Measurements from ENCODE around the gene DNAJC17. TPM values are rescaled to one million over a fixed set of nuclear protein-coding genes. Genes with fewer than 3 reads are reported as not detected.

DNAJC17 gene
- total RNA-seq, 1 experiment from 2014 or later = 51.3 TPM

GRCh38 chr15:40754883-40755811 is 52.1 kb downstream of the DNAJC17 start, which contains the start of gene RMDN3:
TSS of gene RMDN3 (minus strand) at chr15:40755254. CDS start at chr15:40754783, 471 bp downstream.
- DNase-seq (ENCODE audit: low read depth) = peak; percentile 94
- in situ Hi-C loops (cut with HindIII; ENCODE audit: low pct_unique_long_range_greater_than_20kb, low sequenced_read_pairs) = no loop called here

DNA sequence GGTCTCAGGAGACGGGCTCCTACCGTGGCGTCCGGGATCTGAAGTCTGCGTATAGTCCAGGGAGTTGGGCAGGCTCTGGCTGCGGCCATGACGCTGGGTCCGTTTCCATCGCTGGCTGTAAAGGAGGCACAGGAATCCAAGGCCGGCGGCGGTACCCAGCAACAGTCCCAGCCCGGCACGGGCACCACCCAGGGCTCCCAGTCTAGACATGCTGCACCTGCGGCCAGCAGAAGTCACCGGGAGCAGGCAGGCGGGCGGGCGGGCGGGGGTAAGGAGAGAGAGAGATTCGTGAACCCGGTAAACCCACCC is 52.7 kb downstream of the DNAJC17 start:
- no peak for DNase-seq (ENCODE audit: low read depth)
- in situ Hi-C loops (cut with HindIII; ENCODE audit: low pct_unique_long_range_greater_than_20kb, low sequenced_read_pairs) = no loop called here

GRCh38 chr15:40751745-40752144 is 55.5 kb downstream of the DNAJC17 start:
- no peak for DNase-seq (ENCODE audit: low read depth)
- in situ Hi-C loops (cut with HindIII; ENCODE audit: low pct_unique_long_range_greater_than_20kb, low sequenced_read_pairs) = no loop called here

- no peak for DNase-seq (ENCODE audit: low read depth)
- in situ Hi-C loops (cut with HindIII; ENCODE audit: low pct_unique_long_range_greater_than_20kb, low sequenced_read_pairs) = no loop called here
Measured at GRCh38 chr15:40750885-40751284, 56.4 kb downstream of the DNAJC17 start.

DNA sequence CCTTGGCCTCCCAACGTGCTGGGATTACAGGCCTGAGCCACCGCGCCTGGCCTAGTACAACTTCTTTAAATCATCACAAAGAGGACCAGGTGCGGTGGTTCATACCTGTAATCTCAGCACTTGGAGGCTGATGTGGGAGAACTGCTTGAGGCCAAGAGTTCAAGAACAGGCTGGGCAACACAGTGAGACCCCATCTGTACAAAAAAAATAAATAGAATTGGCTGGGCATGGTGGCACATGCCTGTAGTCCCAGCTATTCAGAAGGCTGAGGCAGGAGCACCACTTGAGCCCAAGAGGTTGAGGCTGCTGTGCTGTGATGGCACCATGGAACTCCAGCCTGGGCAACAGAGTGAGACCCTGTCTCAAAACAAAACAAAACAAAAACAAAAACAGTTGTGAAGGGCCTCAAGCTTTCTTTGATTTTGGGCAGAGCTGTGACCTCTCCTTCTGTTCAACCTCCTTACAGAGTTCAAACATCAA is 58.1 kb downstream of the DNAJC17 start:
- in situ Hi-C loops (cut with HindIII; ENCODE audit: low pct_unique_long_range_greater_than_20kb, low sequenced_read_pairs) = no loop called here
- DNase-seq (ENCODE audit: low read depth) = no peak

GRCh38 chr15:40747685-40748631 is 59.3 kb downstream of the DNAJC17 start:
- no peak for DNase-seq (ENCODE audit: low read depth)
- in situ Hi-C loops (cut with HindIII; ENCODE audit: low pct_unique_long_range_greater_than_20kb, low sequenced_read_pairs) = no loop called here

- in situ Hi-C loops (cut with HindIII; ENCODE audit: low pct_unique_long_range_greater_than_20kb, low sequenced_read_pairs) = no loop called here
- no peak for DNase-seq (ENCODE audit: low read depth)
Measured at GRCh38 chr15:40746916-40747418, 60.3 kb downstream of the DNAJC17 start.

DNA sequence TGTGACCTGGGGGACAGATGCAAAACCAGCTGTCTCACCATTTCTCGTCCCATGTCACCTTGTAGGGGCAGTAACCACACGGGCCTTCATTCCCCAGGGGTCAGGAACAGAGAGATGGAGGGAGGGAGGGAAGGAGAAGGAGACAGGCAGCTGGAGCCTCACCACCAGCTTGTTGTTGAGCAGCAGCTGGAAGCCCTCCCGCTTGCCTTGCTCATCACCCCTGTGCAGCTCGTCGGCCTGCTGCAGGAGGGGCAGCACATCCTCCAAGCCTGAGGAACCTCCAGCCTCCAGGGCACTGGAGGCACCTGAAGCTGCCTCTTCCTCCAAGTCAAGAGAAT is 62.5 kb downstream of the DNAJC17 start:
- in situ Hi-C loops (cut with HindIII; ENCODE audit: low pct_unique_long_range_greater_than_20kb, low sequenced_read_pairs) = no loop called here
- no peak for DNase-seq (ENCODE audit: low read depth)

DNA sequence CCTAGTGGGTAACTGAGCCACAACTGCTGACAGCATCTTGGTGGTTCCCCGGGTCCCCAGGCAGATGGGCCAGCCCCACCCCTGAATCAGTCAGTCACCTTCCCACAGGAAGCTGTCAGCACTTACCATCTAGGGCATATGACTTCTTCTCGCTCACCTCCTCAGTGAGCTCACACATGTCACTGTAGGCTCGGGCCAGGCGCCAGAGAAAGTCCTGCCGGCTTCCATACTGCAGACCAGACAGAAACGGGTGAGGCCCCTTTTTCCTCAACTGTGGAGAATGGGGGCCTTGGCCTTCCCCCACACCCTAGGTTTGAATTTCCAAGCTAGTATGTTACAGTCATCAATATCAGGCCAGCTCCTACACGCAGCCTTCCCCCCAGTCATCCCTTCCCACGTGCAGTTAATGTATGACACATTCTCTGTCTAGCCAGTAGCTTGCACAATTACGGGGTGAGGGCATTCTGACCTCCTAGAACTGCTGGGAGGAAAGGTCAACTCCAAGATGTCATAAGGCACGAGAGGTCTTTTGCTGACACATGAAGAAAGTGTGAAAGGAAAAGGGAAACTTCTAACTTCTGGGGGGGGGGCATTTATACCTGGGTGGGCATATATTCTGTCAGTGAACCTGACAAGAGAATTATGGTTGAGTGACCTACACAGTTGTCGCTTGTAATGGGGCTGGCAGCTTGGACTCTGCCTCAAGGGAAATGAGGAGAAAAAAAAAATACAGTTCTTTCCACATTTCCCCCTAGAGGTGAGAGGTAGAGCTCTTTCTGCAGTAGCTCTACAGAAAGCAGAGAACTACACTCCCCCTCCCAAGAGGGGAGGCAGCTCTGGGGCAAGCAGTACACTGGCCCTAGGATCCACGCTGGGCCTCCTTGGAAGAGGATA is 63.1 kb downstream of the DNAJC17 start:
- peak; percentile 33 for DNase-seq (ENCODE audit: low read depth)
- in situ Hi-C loops (cut with HindIII; ENCODE audit: low pct_unique_long_range_greater_than_20kb, low sequenced_read_pairs) = no loop called here

DNA sequence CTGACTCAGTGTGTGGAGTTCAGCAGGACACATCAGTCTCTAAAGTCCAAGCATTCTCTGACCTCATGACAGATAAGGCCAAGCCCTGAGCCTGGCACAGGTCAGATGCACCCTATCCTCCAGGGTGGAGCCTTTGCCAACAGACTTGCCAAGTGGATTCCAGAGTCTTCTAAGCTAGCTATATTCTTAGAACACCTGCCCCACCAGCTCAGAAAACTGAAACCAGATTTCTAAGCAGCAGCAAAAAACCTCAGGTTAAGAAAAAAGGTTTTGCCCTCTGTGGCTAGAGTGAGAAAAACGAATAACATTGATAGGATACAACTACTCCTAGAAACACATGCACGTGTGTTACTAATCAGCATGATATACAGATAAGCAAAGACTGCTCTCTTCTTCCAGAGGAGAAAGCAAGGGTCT is 63.8 kb downstream of the DNAJC17 start:
- no peak for DNase-seq (ENCODE audit: low read depth)
- in situ Hi-C loops (cut with HindIII; ENCODE audit: low pct_unique_long_range_greater_than_20kb, low sequenced_read_pairs) = no loop called here

DNA sequence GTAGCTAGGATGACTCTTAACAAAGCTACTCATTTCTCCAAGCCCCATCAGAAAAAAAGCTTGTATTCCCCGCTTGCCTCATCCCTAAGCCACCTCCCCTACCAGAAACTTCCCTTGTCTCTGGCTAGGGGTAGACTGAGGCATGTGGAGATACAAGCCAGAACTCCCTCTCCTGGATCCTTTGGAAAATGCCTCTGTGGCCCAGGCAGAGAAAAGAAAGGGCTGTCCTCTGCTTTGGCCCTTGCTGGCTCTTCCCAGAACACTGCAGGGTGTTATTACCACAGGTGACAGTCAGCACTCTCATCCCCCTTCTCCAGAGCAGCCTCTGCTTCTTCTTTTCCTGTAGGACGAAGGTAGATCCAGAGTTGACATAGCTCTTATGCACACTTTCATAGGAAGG is 67.4 kb downstream of the DNAJC17 start:
- DNase-seq (ENCODE audit: low read depth) = no peak
- in situ Hi-C loops (cut with HindIII; ENCODE audit: low pct_unique_long_range_greater_than_20kb, low sequenced_read_pairs) = no loop called here

DNA sequence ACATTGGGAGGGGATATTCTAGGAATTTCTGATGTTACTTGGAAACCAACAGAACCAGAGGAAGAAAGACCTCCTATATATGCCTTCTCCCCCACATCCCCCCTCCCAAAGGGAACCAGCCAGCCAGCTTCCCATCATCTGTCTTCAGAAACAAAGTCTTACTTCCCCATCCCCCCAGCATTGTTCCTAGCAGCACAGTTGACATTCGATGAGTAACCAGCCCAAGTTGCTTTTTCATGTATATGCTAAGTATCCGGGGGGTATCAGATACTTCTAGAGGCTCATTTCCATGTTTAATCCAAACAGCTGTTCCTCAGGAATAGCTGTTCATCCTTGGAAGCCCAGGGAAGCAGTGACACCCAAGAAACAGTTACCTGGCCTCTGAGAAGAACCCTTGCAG is 68.2 kb downstream of the DNAJC17 start:
- in situ Hi-C loops (cut with HindIII; ENCODE audit: low pct_unique_long_range_greater_than_20kb, low sequenced_read_pairs) = no loop called here
- DNase-seq (ENCODE audit: low read depth) = no peak

GRCh38 chr15:40737048-40737447 is 70.2 kb downstream of the DNAJC17 start:
- in situ Hi-C loops (cut with HindIII; ENCODE audit: low pct_unique_long_range_greater_than_20kb, low sequenced_read_pairs) = no loop called here
- no peak for DNase-seq (ENCODE audit: low read depth)

GRCh38 chr15:40736575-40736974 is 70.7 kb downstream of the DNAJC17 start:
- in situ Hi-C loops (cut with HindIII; ENCODE audit: low pct_unique_long_range_greater_than_20kb, low sequenced_read_pairs) = no loop called here

GRCh38 chr15:40731034-40731433 is 76.2 kb downstream of the DNAJC17 start:
- in situ Hi-C loops (cut with HindIII; ENCODE audit: low pct_unique_long_range_greater_than_20kb, low sequenced_read_pairs) = no loop called here
- DNase-seq (ENCODE audit: low read depth) = no peak

More at GRCh38 chr15:40736575-40736974, 70.7 kb downstream of the DNAJC17 start:
- DNase-seq (ENCODE audit: low read depth) = no peak

GRCh38 chr15:40723919-40724318 is 83.4 kb downstream of the DNAJC17 start:
- in situ Hi-C loops (cut with HindIII; ENCODE audit: low pct_unique_long_range_greater_than_20kb, low sequenced_read_pairs) = no loop called here
- no peak for DNase-seq (ENCODE audit: low read depth)

DNA sequence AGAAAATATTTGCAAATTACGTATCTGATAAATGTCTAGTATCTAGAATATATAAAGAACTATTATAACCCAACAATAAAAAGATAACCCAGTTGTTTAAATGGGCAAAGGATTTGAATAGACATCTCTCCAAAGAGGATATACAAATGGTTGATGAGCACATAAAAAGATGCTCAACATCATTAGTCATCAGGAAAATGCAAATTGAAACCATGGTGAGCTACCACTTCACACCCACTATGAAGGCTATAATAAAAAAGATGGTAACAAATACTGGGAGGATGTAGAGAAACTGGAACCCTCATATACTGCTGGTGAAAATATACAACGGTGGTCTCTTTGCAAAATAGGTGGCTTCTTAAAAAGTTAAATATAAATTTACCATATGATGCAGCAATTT is 84.3 kb downstream of the DNAJC17 start:
- in situ Hi-C loops (cut with HindIII; ENCODE audit: low pct_unique_long_range_greater_than_20kb, low sequenced_read_pairs) = no loop called here
- no peak for DNase-seq (ENCODE audit: low read depth)

DNA sequence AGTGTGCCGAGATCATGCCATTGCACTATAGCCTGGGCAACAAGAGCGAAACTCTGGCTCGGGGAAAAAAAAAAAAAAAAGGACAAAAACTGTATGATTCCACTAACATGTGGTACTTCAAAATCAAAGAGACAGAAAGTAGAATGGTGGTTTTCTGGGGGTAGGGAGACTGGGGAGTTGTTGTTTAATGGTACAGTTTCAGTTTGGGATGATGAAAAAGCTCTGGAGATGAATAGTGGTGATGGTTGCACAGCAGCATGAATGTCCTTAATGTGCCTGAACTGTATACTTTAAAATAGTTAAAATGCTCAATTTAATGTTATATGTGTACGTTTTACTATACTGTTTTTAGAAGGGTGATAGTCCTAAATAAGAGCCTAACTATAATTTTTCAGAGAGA is 84.9 kb downstream of the DNAJC17 start:
- in situ Hi-C loops (cut with HindIII; ENCODE audit: low pct_unique_long_range_greater_than_20kb, low sequenced_read_pairs) = no loop called here
- DNase-seq (ENCODE audit: low read depth) = no peak

Data from Caki2 (cell line).